K562 (cell line): Measurements from ENCODE around the gene ZDHHC8. TPM values are rescaled to one million over a fixed set of nuclear protein-coding genes. Genes with fewer than 3 reads are reported as not detected.

Source experiments
- ATAC-seq: fragments of 200-7000 bp; cut with Tn5 transposase; 3 replicates; pipeline ENCODE4 v1.9.1; 2020; ENCODE audit warnings: moderate library complexity
- BruUV-seq: library from RNA; stranded (reverse); fragments of 400-500 nt; replicated peaks from 2 replicates; lab custom pipeline; 2021; lab: Mats Ljungman, UMichigan
- CTCF ChIA-PET: fragments of 300-600 bp; formaldehyde crosslinking; extraction: SDS; loops from one replicate; lab custom pipeline; 2021; ENCODE audit warnings: low intra/inter-chr PET ratio; lab: Yijun Ruan, JAX
- POLR2A ChIA-PET: fragments of 300-600, 350-650 bp; sonication (Branson Sonifier 250); formaldehyde crosslinking; extraction: SDS; loops from one replicate; lab custom pipeline; 2021; ENCODE audit warnings: antibody characterized with exemption, inconsistent platforms; lab: Yijun Ruan, JAX
- DNase-seq, 4 experiments: peaks; one replicate each; pipeline versions ENCODE4 v3.0.0 to v3.0.0-alpha.2; 2011 to 2018; ENCODE audit warnings: low spot score in 3 of 4, mixed read lengths in 3 of 4; ENCODE audit errors: extremely low read depth in 1 of 4
- FAIRE-seq: peaks from 2 replicates; lab custom pipeline; 2011; peaks lifted over from hg19 to GRCh38; lab: Jason Lieb, UNC
- H2AFZ ChIP-seq: 2 replicates; pipeline ENCODE4 v1.6.0; 2011; ENCODE audit warnings: low read depth, low read length, control low read depth, inconsistent platforms
- H3K27ac ChIP-seq: fragments of 200-600 bp; 3 replicates; pipeline ENCODE4 v1.8.0; 2011; ENCODE audit warnings: low read depth, mild to moderate bottlenecking, control low read depth, inconsistent platforms, low read length, moderate library complexity, mixed read lengths; ENCODE audit errors: extremely low read depth
- H3K27me3 ChIP-seq, 2 experiments: fragments of 300-600 bp in 1 of 2; 2 replicates in 1 of 2; 3 replicates in 1 of 2; pipeline versions ENCODE4 v1.6.0 to v1.8.0; 2011; ENCODE audit warnings: inconsistent platforms in 2 of 2, low read length in 2 of 2, mild to moderate bottlenecking in 1 of 2, mixed read lengths in 1 of 2, moderate library complexity in 1 of 2; ENCODE audit not compliant: control insufficient read depth in 2 of 2, insufficient read depth in 2 of 2
- H3K36me3 ChIP-seq: fragments of 300-600 bp; 3 replicates; pipeline ENCODE4 v1.8.0; 2011; ENCODE audit warnings: mild to moderate bottlenecking, low read length, inconsistent platforms; ENCODE audit not compliant: control insufficient read depth, insufficient read depth
- H3K4me1 ChIP-seq, 2 experiments: fragments of 200-600 bp in 1 of 2; replicated peaks in 1 of 2; 2 replicates in 1 of 2; 3 replicates in 1 of 2; pipeline versions ENCODE4 v1.5.1 to v1.8.0; 2011; ENCODE audit warnings: inconsistent platforms in 2 of 2, low read length in 2 of 2, mild to moderate bottlenecking in 1 of 2, mixed read lengths in 1 of 2, moderate library complexity in 1 of 2; ENCODE audit not compliant: control insufficient read depth in 2 of 2, insufficient read depth in 2 of 2
- H3K4me2 ChIP-seq: 2 replicates; pipeline ENCODE4 v1.6.1; 2011; ENCODE audit warnings: low read length, control low read depth, inconsistent platforms, mixed read lengths; ENCODE audit not compliant: insufficient read depth
- H3K4me3 ChIP-seq: fragments of 200-600 bp; sonication (generic), shearing (Covaris generic); 2 replicates; pipeline ENCODE4 v1.5.1; 2016; ENCODE audit warnings: control low read depth, inconsistent platforms
- H3K79me2 ChIP-seq: fragments of 200-600 bp; 3 replicates; pipeline ENCODE4 v1.8.0; 2011; ENCODE audit warnings: low read length, inconsistent platforms; ENCODE audit not compliant: control insufficient read depth, insufficient read depth
- H3K9ac ChIP-seq, 2 experiments: 2 replicates each; pipeline versions ENCODE4 v1.6.0 to v1.6.1; 2011; ENCODE audit warnings: low read depth in 2 of 2, low read length in 2 of 2, control low read depth in 1 of 2, inconsistent platforms in 1 of 2, mild to moderate bottlenecking in 1 of 2, mixed read lengths in 1 of 2; ENCODE audit not compliant: insufficient read depth in 1 of 2
- H3K9me1 ChIP-seq: one replicate; pipeline ENCODE4 v1.6.0; 2011; ENCODE audit warnings: inconsistent platforms, mild to moderate bottlenecking, low read length, moderate library complexity; ENCODE audit not compliant: control insufficient read depth, insufficient read depth
- H3K9me3 ChIP-seq: replicated peaks from 2 replicates; pipeline ENCODE4 v1.5.1; 2011; ENCODE audit warnings: low read depth, low read length, inconsistent platforms; ENCODE audit not compliant: control insufficient read depth, insufficient read depth
- H4K20me1 ChIP-seq: replicated peaks from 2 replicates; pipeline ENCODE4 v1.6.1; 2011; ENCODE audit warnings: low read length, inconsistent platforms, mixed read lengths; ENCODE audit not compliant: control insufficient read depth, insufficient read depth
- BCL6 ChIP-seq: fragments of 250-450 bp; sonication (Bioruptor Pico); IDR thresholded peaks from 2 replicates; pipeline ENCODE4 v1.4.0; 2020
- ERF ChIP-seq: fragments of 450-650 bp; formaldehyde crosslinking; IDR thresholded peaks from 2 replicates; pipeline ENCODE4 v1.4.0; 2020; ENCODE audit warnings: mild to moderate bottlenecking, mixed read lengths
- ETS2 ChIP-seq: IDR thresholded peaks from 2 replicates; pipeline ENCODE4 v1.6.1; 2016; ENCODE audit warnings: borderline replicate concordance, missing genetic modification characterization, mild to moderate bottlenecking, moderate library complexity, missing compliant biosample characterization; ENCODE audit not compliant: poor library complexity, severe bottlenecking
- NR4A1 ChIP-seq, 2 experiments: fragments of 250-450 bp in 1 of 2; fragments of 450-650 bp in 1 of 2; sonication (Bioruptor Pico) in 1 of 2; IDR thresholded peaks; 2 replicates each; pipeline versions ENCODE4 v1.4.0 to v1.6.1; 2016 to 2020; ENCODE audit warnings: mild to moderate bottlenecking in 2 of 2, missing compliant biosample characterization in 1 of 2, missing genetic modification characterization in 1 of 2, moderate library complexity in 1 of 2
- PHB ChIP-seq: fragments of 250-450 bp; sonication (Bioruptor Pico); IDR thresholded peaks from 2 replicates; pipeline ENCODE4 v1.5.0; 2021
- PML ChIP-seq: IDR thresholded peaks from 2 replicates; pipeline ENCODE4 v1.6.1; 2012; ENCODE audit warnings: low read length, inconsistent platforms
- POLR2G ChIP-seq: fragments of 200-400 bp; formaldehyde crosslinking; IDR thresholded peaks from 2 replicates; pipeline ENCODE4 v1.6.1; 2017; ENCODE audit warnings: low read depth, mild to moderate bottlenecking, antibody characterized with exemption, low read length, moderate library complexity
- SRSF9 ChIP-seq: fragments of 200-400 bp; formaldehyde crosslinking; IDR thresholded peaks from 2 replicates; pipeline ENCODE4 v1.6.1; 2017; ENCODE audit warnings: low read depth, low read length, borderline replicate concordance
- TSC22D4 ChIP-seq: fragments of 450-650 bp; IDR thresholded peaks from 2 replicates; pipeline ENCODE4 v1.6.1; 2016; ENCODE audit warnings: missing genetic modification characterization, missing biosample characterization, control low read depth
- ZNF143 ChIP-seq: sonication (generic); formaldehyde crosslinking; IDR thresholded peaks from 2 replicates; pipeline ENCODE4 v1.9.0; 2022; ENCODE audit warnings: mild to moderate bottlenecking, missing genetic modification reagents
- ZNF184 ChIP-seq: sonication (generic); formaldehyde crosslinking; IDR thresholded peaks from 2 replicates; pipeline ENCODE4 v1.5.0; 2020; ENCODE audit warnings: missing genetic modification reagents
- ZNF583 ChIP-seq: fragments of 250-450 bp; sonication (Bioruptor Pico); IDR thresholded peaks from 2 replicates; pipeline ENCODE4 v1.4.0; 2020
- ZSCAN32 ChIP-seq: fragments of 450-650 bp; formaldehyde crosslinking; IDR thresholded peaks from 2 replicates; pipeline ENCODE4 v1.4.0; 2020; ENCODE audit warnings: mild to moderate bottlenecking, moderate library complexity
- WGBS: fragments of 100-300 bp; shearing (Covaris generic); methylation state at CpG from one replicate; pipeline ENCODE4 v1.1.6; 2016; ENCODE audit warnings: low coverage, mixed read lengths; ENCODE audit not compliant: insufficient coverage; ENCODE audit errors: missing lambda C conversion rate; 5-methylcytosine and 5-hydroxymethylcytosine counted together
- in situ Hi-C: fragments of 300-500 bp; cut with MboI; formaldehyde crosslinking; loops from 4 replicates; pipeline ENCODE4 v1.15.0; 2018; ENCODE audit warnings: inconsistent platforms, mixed read lengths
- intact Hi-C: fragments of 100-400 bp; cut with micrococcal nuclease; formaldehyde crosslinking; loops from 2 replicates; pipeline ENCODE4 v1.14.2; 2022
- polyA plus RNA-seq, 8 experiments: library from polyadenylated mRNA; depleted of rRNA in 4 of 8; stranded (reverse) in 5 of 8; unstranded in 3 of 8; fragments of >200 nt; fragmentation: Nextera tagmentation in 2 of 8; fragmentation: Illumina TruSeq in 1 of 8; extraction: Ambion mirVana in 2 of 8; extraction: Trizol in 1 of 8; gene quantifications; 2 replicates each; pipeline versions ENCODE4 v1.2.1 to v1.2.3, GENCODE V29; 2011 to 2014; ENCODE audit warnings: inconsistent platforms in 1 of 8, missing spikeins in 1 of 8
- total RNA-seq, 7 experiments: library from RNA; depleted of rRNA in 6 of 7; stranded (reverse); fragments of >200 nt in 6 of 7; fragmentation: Illumina TruSeq in 2 of 7; extraction: Trizol in 2 of 7; gene quantifications; 2 replicates each; pipeline versions ENCODE4 v1.2.1 to v1.2.3, GENCODE V29; 2011 to 2021; ENCODE audit warnings: low replicate concordance in 1 of 7
- TF ChIP-seq, protein P1 (sequence below), 2 experiments: fragments of 450-650 bp in 1 of 2; IDR thresholded peaks; 2 replicates each; pipeline ENCODE4 v1.6.1; 2011 to 2017; ENCODE audit warnings: low read depth in 2 of 2, antibody characterized with exemption in 1 of 2, borderline replicate concordance in 1 of 2, low read length in 1 of 2, mild to moderate bottlenecking in 1 of 2, mixed read lengths in 1 of 2; ENCODE audit not compliant: control insufficient read depth in 1 of 2
- TF ChIP-seq, protein P2 (sequence below): fragments of 450-650 bp; formaldehyde crosslinking; IDR thresholded peaks from 2 replicates; pipeline ENCODE4 v1.4.0; 2020; ENCODE audit warnings: mild to moderate bottlenecking
- TF ChIP-seq, protein P3 (sequence below): fragments of 250-450 bp; sonication (Bioruptor Pico); IDR thresholded peaks from 2 replicates; pipeline ENCODE4 v1.5.0; 2020; ENCODE audit warnings: mild to moderate bottlenecking, borderline replicate concordance

The ZDHHC8 gene
- total and polyA plus RNA-seq, 9 of the 15 experiments (the other 6 are each of a cell fraction or from before 2014, with no cell fraction given) = 0.04 to 109 (median 16.4) TPM

DNA sequence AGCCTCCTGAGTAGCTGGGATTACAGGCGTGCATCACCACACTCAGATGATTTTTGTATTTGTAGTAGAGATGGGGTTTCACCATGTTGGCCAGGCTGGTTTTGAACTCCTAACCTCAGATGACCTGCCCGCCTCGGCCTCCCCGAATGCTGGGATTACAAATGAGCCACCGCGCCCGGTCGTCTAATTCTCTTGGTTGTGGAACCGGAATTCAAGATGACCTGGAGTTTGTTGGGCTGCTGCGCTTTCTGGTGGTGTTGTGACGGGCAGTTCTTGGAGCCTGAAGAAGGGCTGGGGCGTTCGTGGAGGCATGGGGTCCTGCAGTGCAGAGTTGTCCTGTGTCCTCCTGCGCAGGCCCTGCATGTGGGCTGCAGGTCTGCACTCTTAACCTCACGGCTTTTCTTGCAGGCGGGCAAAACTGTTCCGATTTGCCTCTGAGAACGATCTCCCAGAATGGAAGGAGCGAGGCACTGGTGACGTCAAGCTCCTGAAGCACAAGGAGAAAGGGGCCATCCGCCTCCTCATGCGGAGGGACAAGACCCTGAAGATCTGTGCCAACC, 9.7 kb upstream of the ZDHHC8 start:
- H3K9ac ChIP-seq = peak overlapping the region in 1 of 2 experiments; percentile 69; a peak in 2 of 4 replicates
- POLR2A ChIA-PET = interaction anchor here (0.6 to 8.1 kb wide), 7 partner anchors 6 to 398 kb away, joined by 3 to 212 read pairs (median 5); partner anchors contain the start of gene ZDHHC8
- peaks cover 92% of the 10 kb centered on the region for H3K36me3 ChIP-seq
- ATAC-seq = no peak
- H3K79me2 ChIP-seq = peaks cover 74% of the 10 kb centered on the region
- H4K20me1 ChIP-seq = peaks cover 57% of the 10 kb centered on the region
- CTCF ChIA-PET = no interaction called here
- no TSS peak for BruUV-seq
- intact Hi-C loops (no loop called here), in situ Hi-C loops (no loop called here)
- no peaks in the 10 kb centered on the region for H3K9me3 ChIP-seq
- 98% methylated on average over 22 of the region's 22 CpGs for WGBS
- H3K4me3 ChIP-seq = no peak overlapping the region
- H3K27me3 ChIP-seq = no peaks in the 10 kb centered on the region
- H3K9me1 ChIP-seq = no peaks in the 10 kb centered on the region
- DNase-seq = no peak
- H2AFZ ChIP-seq = no peak overlapping the region
- H3K4me2 ChIP-seq = no peak overlapping the region
- no peak overlapping the region; the same call in 2 of the 3 replicates for H3K27ac ChIP-seq
- H3K4me1 ChIP-seq = peaks cover 15 to 74% of the 10 kb centered on the region in 2 experiments; a peak in 4 of 5 replicates
- FAIRE-seq = no peak
- TF ChIP-seq SRSF9 (no peak), ZNF583 (CRISPR knock-in tag) (no peak), ZSCAN32 (CRISPR knock-in tag) (no peak), ZNF184 (CRISPR knock-in tag) (no peak), BCL6 (CRISPR knock-in tag) (no peak), ERF (CRISPR knock-in tag) (no peak), NR4A1 (CRISPR knock-in tag; IDR thresholded peaks at IDR 0.05) (0 out of 2 replicates have a peak, but pooled peaks have one; percentile 24), NR4A1 (tag; IDR thresholded peaks at IDR 0.05) (no peak), POLR2G (0 out of 2 replicates have a peak, but pooled peaks have one; percentile 42), PML (0 out of 2 replicates have a peak, but pooled peaks have one; percentile 42), TSC22D4 (tag) (0 out of 2 replicates have a peak, but pooled peaks have one; percentile 66), ZNF143 (no peak), PHB (CRISPR knock-in tag) (peak; percentile 65; the same call in 1 of the 2 replicates), ETS2 (tag) (no peak)
- TF ChIP-seq, protein P1, sequence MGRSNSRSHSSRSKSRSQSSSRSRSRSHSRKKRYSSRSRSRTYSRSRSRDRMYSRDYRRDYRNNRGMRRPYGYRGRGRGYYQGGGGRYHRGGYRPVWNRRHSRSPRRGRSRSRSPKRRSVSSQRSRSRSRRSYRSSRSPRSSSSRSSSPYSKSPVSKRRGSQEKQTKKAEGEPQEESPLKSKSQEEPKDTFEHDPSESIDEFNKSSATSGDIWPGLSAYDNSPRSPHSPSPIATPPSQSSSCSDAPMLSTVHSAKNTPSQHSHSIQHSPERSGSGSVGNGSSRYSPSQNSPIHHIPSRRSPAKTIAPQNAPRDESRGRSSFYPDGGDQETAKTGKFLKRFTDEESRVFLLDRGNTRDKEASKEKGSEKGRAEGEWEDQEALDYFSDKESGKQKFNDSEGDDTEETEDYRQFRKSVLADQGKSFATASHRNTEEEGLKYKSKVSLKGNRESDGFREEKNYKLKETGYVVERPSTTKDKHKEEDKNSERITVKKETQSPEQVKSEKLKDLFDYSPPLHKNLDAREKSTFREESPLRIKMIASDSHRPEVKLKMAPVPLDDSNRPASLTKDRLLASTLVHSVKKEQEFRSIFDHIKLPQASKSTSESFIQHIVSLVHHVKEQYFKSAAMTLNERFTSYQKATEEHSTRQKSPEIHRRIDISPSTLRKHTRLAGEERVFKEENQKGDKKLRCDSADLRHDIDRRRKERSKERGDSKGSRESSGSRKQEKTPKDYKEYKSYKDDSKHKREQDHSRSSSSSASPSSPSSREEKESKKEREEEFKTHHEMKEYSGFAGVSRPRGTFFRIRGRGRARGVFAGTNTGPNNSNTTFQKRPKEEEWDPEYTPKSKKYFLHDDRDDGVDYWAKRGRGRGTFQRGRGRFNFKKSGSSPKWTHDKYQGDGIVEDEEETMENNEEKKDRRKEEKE (IDR thresholded peaks at IDR 0.05; ENCODE audit: borderline replicate concordance in 1 of 2, control insufficient read depth in 1 of 2, low read depth in 2 of 2, low read length in 1 of 2) = no peak
- TF ChIP-seq, protein P2, sequence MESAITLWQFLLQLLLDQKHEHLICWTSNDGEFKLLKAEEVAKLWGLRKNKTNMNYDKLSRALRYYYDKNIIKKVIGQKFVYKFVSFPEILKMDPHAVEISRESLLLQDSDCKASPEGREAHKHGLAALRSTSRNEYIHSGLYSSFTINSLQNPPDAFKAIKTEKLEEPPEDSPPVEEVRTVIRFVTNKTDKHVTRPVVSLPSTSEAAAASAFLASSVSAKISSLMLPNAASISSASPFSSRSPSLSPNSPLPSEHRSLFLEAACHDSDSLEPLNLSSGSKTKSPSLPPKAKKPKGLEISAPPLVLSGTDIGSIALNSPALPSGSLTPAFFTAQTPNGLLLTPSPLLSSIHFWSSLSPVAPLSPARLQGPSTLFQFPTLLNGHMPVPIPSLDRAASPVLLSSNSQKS = no peak
- TF ChIP-seq, protein P3, sequence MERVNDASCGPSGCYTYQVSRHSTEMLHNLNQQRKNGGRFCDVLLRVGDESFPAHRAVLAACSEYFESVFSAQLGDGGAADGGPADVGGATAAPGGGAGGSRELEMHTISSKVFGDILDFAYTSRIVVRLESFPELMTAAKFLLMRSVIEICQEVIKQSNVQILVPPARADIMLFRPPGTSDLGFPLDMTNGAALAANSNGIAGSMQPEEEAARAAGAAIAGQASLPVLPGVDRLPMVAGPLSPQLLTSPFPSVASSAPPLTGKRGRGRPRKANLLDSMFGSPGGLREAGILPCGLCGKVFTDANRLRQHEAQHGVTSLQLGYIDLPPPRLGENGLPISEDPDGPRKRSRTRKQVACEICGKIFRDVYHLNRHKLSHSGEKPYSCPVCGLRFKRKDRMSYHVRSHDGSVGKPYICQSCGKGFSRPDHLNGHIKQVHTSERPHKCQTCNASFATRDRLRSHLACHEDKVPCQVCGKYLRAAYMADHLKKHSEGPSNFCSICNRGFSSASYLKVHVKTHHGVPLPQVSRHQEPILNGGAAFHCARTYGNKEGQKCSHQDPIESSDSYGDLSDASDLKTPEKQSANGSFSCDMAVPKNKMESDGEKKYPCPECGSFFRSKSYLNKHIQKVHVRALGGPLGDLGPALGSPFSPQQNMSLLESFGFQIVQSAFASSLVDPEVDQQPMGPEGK (CRISPR knock-in tag) = no peak
